GM19395 (cell line): ENCODE results near the gene TSPAN7.

ENCODE experiments used
- ATAC-seq: cut with Tn5 transposase; IDR thresholded peaks from one replicate; pipeline ENCODE4 v1.9.1; 2021; ENCODE audit warnings: mild to moderate bottlenecking, moderate library complexity; ENCODE audit not compliant: unreplicated experiment

TSPAN7 gene

GRCh38 chrX:38561126-38561868, at the start of gene TSPAN7:
Gene TSPAN7 (plus strand): TSS chrX:38561542. CDS start chrX:38561547, 5 bp downstream.
- peak; percentile 84 for ATAC-seq

GRCh38 chrX:38513112-38513742, 48.1 kb upstream of the TSPAN7 start:
- no peak for ATAC-seq

GRCh38 chrX:38514016-38514854, 47.1 kb upstream of the TSPAN7 start:
- no peak for ATAC-seq

GRCh38 chrX:38515291-38515690, 46.1 kb upstream of the TSPAN7 start:
- ATAC-seq: no peak

- no peak for ATAC-seq
These were observed 45.1 kb upstream of the TSPAN7 start for GRCh38 chrX:38516196-38516774.

- no peak for ATAC-seq
These were observed 41.7 kb upstream of the TSPAN7 start for GRCh38 chrX:38519651-38520050.

GRCh38 chrX:38538134-38538533, 23.2 kb upstream of the TSPAN7 start:
- ATAC-seq: no peak

- no peak for ATAC-seq
These were observed 21.6 kb upstream of the TSPAN7 start for GRCh38 chrX:38539748-38540147.

GRCh38 chrX:38548508-38548907, 12.8 kb upstream of the TSPAN7 start:
- no peak for ATAC-seq

GRCh38 chrX:38552721-38553120, 8.6 kb upstream of the TSPAN7 start:
- no peak for ATAC-seq

GRCh38 chrX:38558686-38559085, 2.7 kb upstream of the TSPAN7 start:
- ATAC-seq: no peak

- no peak for ATAC-seq
These were observed 591 bp upstream of the TSPAN7 start for GRCh38 chrX:38560776-38561125.

- ATAC-seq: no peak
These were observed 793 bp downstream of the TSPAN7 start for GRCh38 chrX:38561951-38562719.

- ATAC-seq: no peak
These were observed 1.7 kb downstream of the TSPAN7 start for GRCh38 chrX:38563030-38563429.

GRCh38 chrX:38570396-38570795, 9.1 kb downstream of the TSPAN7 start:
- no peak for ATAC-seq

GRCh38 chrX:38571058-38571457, 9.7 kb downstream of the TSPAN7 start:
- ATAC-seq: no peak

- ATAC-seq: no peak
These were observed 13.5 kb downstream of the TSPAN7 start for GRCh38 chrX:38574858-38575257.

- ATAC-seq: no peak
These were observed 14.5 kb downstream of the TSPAN7 start for GRCh38 chrX:38575888-38576287.

- ATAC-seq: no peak
These were observed 16.4 kb downstream of the TSPAN7 start for GRCh38 chrX:38577738-38578137.

GRCh38 chrX:38578167-38578566, 16.8 kb downstream of the TSPAN7 start:
- no peak for ATAC-seq

GRCh38 chrX:38583181-38583580, 21.8 kb downstream of the TSPAN7 start:
- no peak for ATAC-seq
